Neutrophil (primary cell): ENCODE results near the gene SPG7.

Source experiments
- H3K27ac ChIP-seq: fragments of 200-600 bp; sonication (generic); 2 replicates; pipeline ENCODE4 v1.5.1; 2016; ENCODE audit warnings: mild to moderate bottlenecking, moderate library complexity
- H3K27me3 ChIP-seq: fragments of 200-600 bp; sonication (generic); 2 replicates; pipeline ENCODE4 v1.6.0; 2016; ENCODE audit warnings: mild to moderate bottlenecking
- H3K36me3 ChIP-seq: fragments of 200-600 bp; sonication (generic); 2 replicates; pipeline ENCODE4 v1.5.1; 2017
- H3K4me1 ChIP-seq, 2 experiments: fragments of 200-600 bp in 1 of 2; sonication (generic) in 1 of 2; 1 replicate in 1 of 2; 2 replicates in 1 of 2; pipeline versions ENCODE4 v1.5.1 to v1.6.1; 2013 to 2016; ENCODE audit warnings: low read depth in 1 of 2, low read length in 1 of 2, mild to moderate bottlenecking in 1 of 2, moderate library complexity in 1 of 2; ENCODE audit not compliant: control insufficient read depth in 1 of 2, insufficient read depth in 1 of 2
- H3K4me3 ChIP-seq, 2 experiments: fragments of 200-600 bp in 1 of 2; sonication (generic) in 1 of 2; 1 replicate in 1 of 2; 2 replicates in 1 of 2; pipeline ENCODE4 v1.5.1; 2013 to 2016; ENCODE audit warnings: low read depth in 1 of 2, low read length in 1 of 2, mild to moderate bottlenecking in 1 of 2, moderate library complexity in 1 of 2
- H3K9me3 ChIP-seq: fragments of 200-600 bp; sonication (generic); 2 replicates; pipeline ENCODE4 v1.5.1; 2016
- CTCF ChIP-seq: fragments of 200-600 bp; sonication (generic); IDR thresholded peaks from 2 replicates; pipeline ENCODE4 v1.5.1; 2016; ENCODE audit warnings: antibody characterized with exemption

The SPG7 gene

GRCh38 chr16:89482150-89482816 is 25.9 kb upstream of the SPG7 start:
- TF ChIP-seq CTCF, result no peak
- no peaks in the 10 kb centered on the region for H3K27me3 ChIP-seq
- H3K36me3 ChIP-seq, result no peaks in the 10 kb centered on the region
- peak overlapping the region; percentile 57 for H3K27ac ChIP-seq
- no peaks in the 10 kb centered on the region for H3K9me3 ChIP-seq
- H3K4me1 ChIP-seq, result peaks cover 68 to 73% of the 10 kb centered on the region in 2 experiments
- no peak overlapping the region for H3K4me3 ChIP-seq

- Histone ChIP-seq H3K4me3 (no peak overlapping the region), H3K36me3 (no peaks in the 10 kb centered on the region), H3K9me3 (no peaks in the 10 kb centered on the region), H3K4me1 (peaks cover 69 to 73% of the 10 kb centered on the region in 2 experiments), H3K27me3 (no peaks in the 10 kb centered on the region), H3K27ac (peak overlapping the region; percentile 57)
- TF ChIP-seq CTCF, result no peak
Measured at GRCh38 chr16:89482817-89483205, 25.4 kb upstream of the SPG7 start.

- no peaks in the 10 kb centered on the region for H3K36me3 ChIP-seq
- no peak overlapping the region for H3K4me3 ChIP-seq
- TF ChIP-seq CTCF, result no peak
- H3K4me1 ChIP-seq, result peaks cover 71 to 72% of the 10 kb centered on the region in 2 experiments
- no peaks in the 10 kb centered on the region for H3K27me3 ChIP-seq
- no peaks in the 10 kb centered on the region for H3K9me3 ChIP-seq
- H3K27ac ChIP-seq, result peak overlapping the region; percentile 99
Measured at GRCh38 chr16:89484041-89484501, 24.1 kb upstream of the SPG7 start.

- peak overlapping the region; percentile 99 for H3K27ac ChIP-seq
- no peak overlapping the region for H3K4me3 ChIP-seq
- peaks cover 71 to 74% of the 10 kb centered on the region in 2 experiments for H3K4me1 ChIP-seq
- no peak for TF ChIP-seq CTCF
- no peaks in the 10 kb centered on the region for H3K9me3 ChIP-seq
- H3K36me3 ChIP-seq, result no peaks in the 10 kb centered on the region
- no peaks in the 10 kb centered on the region for H3K27me3 ChIP-seq
Measured at GRCh38 chr16:89484923-89485679, 23.1 kb upstream of the SPG7 start.

- H3K9me3 ChIP-seq, result no peaks in the 10 kb centered on the region
- H3K4me1 ChIP-seq, result peaks cover 71 to 74% of the 10 kb centered on the region in 2 experiments
- H3K27ac ChIP-seq, result peak overlapping the region; percentile 99
- no peaks in the 10 kb centered on the region for H3K36me3 ChIP-seq
- no peak for TF ChIP-seq CTCF
- no peak overlapping the region for H3K4me3 ChIP-seq
- H3K27me3 ChIP-seq, result no peaks in the 10 kb centered on the region
Measured at GRCh38 chr16:89485701-89486246, 22.4 kb upstream of the SPG7 start.
